ENCODE data around the gene FAM3D.

- TF ChIP-seq CTCF (conservative IDR thresholded peaks at IDR 0.05; ENCODE audit: low read length) (no peak), EZH2phosphoT487 (IDR thresholded peaks at IDR 0.05; ENCODE audit: borderline replicate concordance) (no peak)
Observed at GRCh38 chr3:58635371-58636285, 30.9 kb downstream of the FAM3D start.

All from Loucy (cell line).